Fibroblast of skin of left quadriceps (primary cell): ENCODE data around the gene HSD17B3.
"Not testable (repeated sequence)": the region's sequence is repeated elsewhere in the genome, so short reads cannot be mapped to it uniquely, and the experiment has no call there.

ENCODE experiments used
- DNase-seq, 2 experiments: peaks; one replicate each; pipeline ENCODE4 v3.0.0-alpha.2; 2013; ENCODE audit warnings: low read depth in 2 of 2

Gene HSD17B3

GRCh38 chr9:96193236-96193755 lies 108.7 kb downstream of the HSD17B3 start:
- no peak for DNase-seq

GRCh38 chr9:96192710-96193109 lies 109.3 kb downstream of the HSD17B3 start:
- DNase-seq = no peak

GRCh38 chr9:96189995-96190394 lies 112.0 kb downstream of the HSD17B3 start:
- DNase-seq = no peak

GRCh38 chr9:96189581-96189980 lies 112.4 kb downstream of the HSD17B3 start:
- not testable (repeated sequence) for DNase-seq

- DNase-seq = no peak
Measured at GRCh38 chr9:96188571-96188970, 113.4 kb downstream of the HSD17B3 start.

DNA sequence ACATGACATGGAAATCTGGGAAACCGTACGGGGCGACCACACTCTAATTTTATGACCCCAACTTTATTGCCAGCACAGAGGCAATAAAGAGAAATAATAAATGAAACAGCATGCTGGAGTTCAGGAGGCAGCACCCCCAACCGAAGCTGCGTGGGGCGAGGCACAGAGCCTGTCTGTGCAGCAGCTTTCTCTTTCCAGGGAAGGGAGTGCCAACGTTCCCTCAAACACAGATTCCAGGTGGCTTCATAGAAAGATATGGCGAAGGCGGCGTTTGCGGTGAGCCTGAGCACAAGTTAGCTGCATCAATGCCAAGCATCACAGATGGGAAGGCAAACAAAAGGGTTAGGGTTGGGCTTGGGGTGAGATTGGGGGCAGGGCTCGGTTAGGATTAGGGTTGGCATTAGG lies 114.8 kb downstream of the HSD17B3 start:
- no peak for DNase-seq

GRCh38 chr9:96186591-96187011 lies 115.4 kb downstream of the HSD17B3 start:
- no peak for DNase-seq

DNA sequence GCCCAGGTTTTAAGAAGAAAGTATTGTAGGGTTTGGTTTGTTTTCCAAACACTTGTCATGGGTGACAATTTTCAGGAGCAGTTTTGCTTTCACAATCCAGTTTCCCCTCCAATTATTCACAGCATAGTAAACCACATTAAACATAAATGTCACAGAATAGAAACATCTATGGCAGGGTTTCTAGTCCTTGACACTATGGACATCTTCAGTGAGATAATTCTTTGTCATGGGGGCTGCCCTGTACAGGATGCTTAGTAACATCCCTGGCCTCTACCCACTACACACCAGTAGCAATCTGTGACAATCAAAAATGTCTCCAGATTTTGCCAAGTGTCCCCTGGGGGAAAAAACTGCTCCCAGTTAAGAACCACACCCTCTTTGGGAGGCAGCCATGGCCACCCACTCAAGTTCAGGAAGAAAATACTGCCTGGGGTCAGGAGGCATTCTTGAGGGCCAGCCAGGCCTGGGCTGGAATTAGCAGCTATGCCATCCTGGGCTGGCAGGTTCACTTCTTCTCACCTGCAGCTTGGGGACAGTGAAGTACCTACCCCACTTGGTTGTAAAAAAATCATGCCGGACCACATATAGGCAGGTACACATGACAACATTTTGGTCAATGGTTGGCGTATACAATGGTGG lies 116.3 kb downstream of the HSD17B3 start:
- DNase-seq = no peak
